HG03108 (cell line): ENCODE measurements around the gene ARHGAP12.

Experiments used
- ATAC-seq: cut with Tn5 transposase; IDR thresholded peaks from one replicate; pipeline ENCODE4 v1.9.1; 2021; ENCODE audit warnings: moderate library complexity; ENCODE audit not compliant: unreplicated experiment

The ARHGAP12 gene

GRCh38 chr10:31829776-31830175 lies 98.9 kb downstream of the ARHGAP12 start:
- no peak for ATAC-seq

GRCh38 chr10:31823358-31823757 lies 105.3 kb downstream of the ARHGAP12 start:
- ATAC-seq, result no peak

GRCh38 chr10:31822616-31823318 lies 105.9 kb downstream of the ARHGAP12 start:
- ATAC-seq, result no peak

GRCh38 chr10:31822150-31822549 lies 106.5 kb downstream of the ARHGAP12 start:
- ATAC-seq, result no peak

GRCh38 chr10:31820778-31821369 lies 107.8 kb downstream of the ARHGAP12 start:
- ATAC-seq, result no peak

- ATAC-seq, result no peak
Measured at GRCh38 chr10:31820096-31820495, 108.5 kb downstream of the ARHGAP12 start.

GRCh38 chr10:31819391-31819820 lies 109.2 kb downstream of the ARHGAP12 start:
- no peak for ATAC-seq

GRCh38 chr10:31816318-31816717 lies 112.3 kb downstream of the ARHGAP12 start:
- no peak for ATAC-seq

GRCh38 chr10:31808258-31809218 lies 120.1 kb downstream of the ARHGAP12 start:
- ATAC-seq, result no peak

- no peak for ATAC-seq
Measured at GRCh38 chr10:31804352-31804810, 124.2 kb downstream of the ARHGAP12 start.

- no peak for ATAC-seq
Measured at GRCh38 chr10:31803606-31804351, 124.9 kb downstream of the ARHGAP12 start.

GRCh38 chr10:31799181-31799580 lies 129.4 kb downstream of the ARHGAP12 start:
- no peak for ATAC-seq

GRCh38 chr10:31792745-31793144 lies 135.9 kb downstream of the ARHGAP12 start:
- no peak for ATAC-seq

- no peak for ATAC-seq
Measured at GRCh38 chr10:31789555-31789954, 139.1 kb downstream of the ARHGAP12 start.

GRCh38 chr10:31782701-31783100 lies 145.9 kb downstream of the ARHGAP12 start:
- no peak for ATAC-seq

GRCh38 chr10:31780717-31781116 lies 147.9 kb downstream of the ARHGAP12 start:
- no peak for ATAC-seq

- ATAC-seq, result no peak
Measured at GRCh38 chr10:31778627-31779026, 150.0 kb downstream of the ARHGAP12 start.

GRCh38 chr10:31776159-31776558 lies 152.5 kb downstream of the ARHGAP12 start:
- no peak for ATAC-seq

- ATAC-seq, result no peak
Measured at GRCh38 chr10:31774928-31775650, 153.5 kb downstream of the ARHGAP12 start.

- no peak for ATAC-seq
Measured at GRCh38 chr10:31774299-31774900, 154.2 kb downstream of the ARHGAP12 start.
